Measurements from ENCODE around the gene DNTT. TPM values are rescaled to one million over a fixed set of nuclear protein-coding genes. Genes with fewer than 3 reads are reported as not detected.

Gene DNTT
- total RNA-seq, 4 donors from 2014 or later, result not detected

- DNase-seq (ENCODE audit: low spot score in 2 of 2), result peak; percentile 86 to 89
- TF ChIP-seq CTCF (IDR thresholded peaks at IDR 0.05), result no peak
- no peak for TF ChIP-seq POLR2A (IDR thresholded peaks at IDR 0.05)
- intact Hi-C loops (cut with DNase I; ENCODE audit: low total_unique reads), result no loop called here
- whole genome bisulfite sequencing, 2 donors, result 18 to 31% methylated on average over 6 of the region's 6 CpGs
- no peak within 1 kb of the TSS for H3K4me3 ChIP-seq (ENCODE audit: low read depth, poor library complexity, severe bottlenecking)
These were observed 33.0 kb upstream of the DNTT start, which contains the start of gene BLNK for GRCh38 chr10:96271016-96271815. BLNK (minus strand) TSS chr10:96271569; CDS start chr10:96271398, 171 bp downstream.

- TF ChIP-seq CTCF (IDR thresholded peaks at IDR 0.05) (no peak), POLR2A (IDR thresholded peaks at IDR 0.05) (no peak)
- intact Hi-C loops (cut with DNase I; ENCODE audit: low total_unique reads), result no loop called here
- 51 to 52% methylated on average over 8 of the region's 8 CpGs for WGBS, 2 donors
- H3K4me3 ChIP-seq (ENCODE audit: low read depth, poor library complexity, severe bottlenecking), result no peak overlapping the region
- DNase-seq (ENCODE audit: low spot score in 2 of 2), result peak in 1 of 2 donors; percentile 82
These were observed 31.6 kb upstream of the DNTT start for GRCh38 chr10:96272316-96273280.

GRCh38 chr10:96275685-96276418, 28.4 kb upstream of the DNTT start:
- peak; percentile 37 to 83 for DNase-seq (ENCODE audit: low spot score in 2 of 2)
- TF ChIP-seq POLR2A (IDR thresholded peaks at IDR 0.05) (no peak), CTCF (IDR thresholded peaks at IDR 0.05) (no peak)
- intact Hi-C loops (cut with DNase I; ENCODE audit: low total_unique reads), result no loop called here
- WGBS, 2 donors, result 77 to 84% methylated on average over 2 of the region's 2 CpGs
- H3K4me3 ChIP-seq (ENCODE audit: low read depth, poor library complexity, severe bottlenecking), result no peak overlapping the region

GRCh38 chr10:96276426-96276825, 27.8 kb upstream of the DNTT start:
- no peak for TF ChIP-seq CTCF (IDR thresholded peaks at IDR 0.05)
- no peak for TF ChIP-seq POLR2A (IDR thresholded peaks at IDR 0.05)
- intact Hi-C loops (cut with DNase I; ENCODE audit: low total_unique reads), result no loop called here
- 52 to 63% methylated on average over 6 of the region's 6 CpGs for WGBS, 2 donors
- no peak overlapping the region for H3K4me3 ChIP-seq (ENCODE audit: low read depth, poor library complexity, severe bottlenecking)
- DNase-seq (ENCODE audit: low spot score in 2 of 2), result peak in 1 of 2 donors; percentile 72

- WGBS, 2 donors, result 33 to 53% methylated on average over 1 of the region's 1 CpG
- no peak overlapping the region for H3K4me3 ChIP-seq (ENCODE audit: low read depth, poor library complexity, severe bottlenecking)
- no peak for TF ChIP-seq POLR2A (IDR thresholded peaks at IDR 0.05)
- TF ChIP-seq CTCF (IDR thresholded peaks at IDR 0.05), result no peak
- intact Hi-C loops (cut with DNase I; ENCODE audit: low total_unique reads), result no loop called here
- DNase-seq (ENCODE audit: low spot score in 2 of 2), result no peak
These were observed 27.4 kb upstream of the DNTT start for GRCh38 chr10:96276831-96277230.

Data from lower leg skin (tissue), 4 donors.